CD14-positive monocyte (primary cell): ENCODE results near the gene CDH16. TPM values are rescaled to one million over a fixed set of nuclear protein-coding genes. Genes with fewer than 3 reads are reported as not detected.

ENCODE experiments used
- DNase-seq, 3 donors: peaks; one replicate each; pipeline ENCODE4 v3.0.0-alpha.2; 2011 to 2022
- H2AFZ ChIP-seq: 2 replicates; pipeline ENCODE4 v1.6.0; 2012; ENCODE audit warnings: mild to moderate bottlenecking, low read depth, low read length, inconsistent platforms; ENCODE audit not compliant: insufficient read depth, poor library complexity, severe bottlenecking
- H3K27ac ChIP-seq, 2 donors: 1 replicate in 1 of 2; 2 replicates in 1 of 2; pipeline ENCODE4 v1.5.1; 2012 to 2013; ENCODE audit warnings: low read length in 2 of 2, control low read depth in 1 of 2, inconsistent platforms in 1 of 2, low read depth in 1 of 2, mild to moderate bottlenecking in 1 of 2
- H3K27me3 ChIP-seq, 2 donors: one replicate each; pipeline versions ENCODE4 v1.6.0 to v1.6.1; 2011 to 2013; ENCODE audit warnings: low read length in 2 of 2; ENCODE audit not compliant: control insufficient read depth in 2 of 2, insufficient read depth in 2 of 2
- H3K36me3 ChIP-seq, 2 donors: replicated peaks in 1 of 2; 1 replicate in 1 of 2; 2 replicates in 1 of 2; pipeline versions ENCODE4 v1.5.1 to v1.6.1; 2012 to 2013; ENCODE audit warnings: low read length in 2 of 2, control low read depth in 1 of 2, inconsistent platforms in 1 of 2, mild to moderate bottlenecking in 1 of 2; ENCODE audit not compliant: insufficient read depth in 2 of 2, control insufficient read depth in 1 of 2
- H3K4me1 ChIP-seq, 2 donors: 1 replicate in 1 of 2; 2 replicates in 1 of 2; pipeline versions ENCODE4 v1.5.1 to v1.6.1; 2012 to 2013; ENCODE audit warnings: low read length in 2 of 2, control low read depth in 1 of 2, inconsistent platforms in 1 of 2, mild to moderate bottlenecking in 1 of 2, moderate library complexity in 1 of 2; ENCODE audit not compliant: insufficient read depth in 2 of 2, control insufficient read depth in 1 of 2
- H3K4me2 ChIP-seq: replicated peaks from 2 replicates; pipeline ENCODE3; 2012; ENCODE audit warnings: low read length, moderate library complexity, mild to moderate bottlenecking; ENCODE audit not compliant: poor library complexity, severe bottlenecking; ENCODE audit errors: extremely low read depth
- H3K4me3 ChIP-seq, 3 experiments: fragments of 200-600 bp in 1 of 3; sonication (generic) in 1 of 3; replicated peaks in 1 of 3; 1 replicate in 2 of 3; 2 replicates in 1 of 3; pipeline ENCODE4 v1.5.1; 2011 to 2013; ENCODE audit warnings: low read length in 3 of 3, mild to moderate bottlenecking in 3 of 3, control low read depth in 2 of 3, low read depth in 2 of 3, inconsistent platforms in 1 of 3, moderate library complexity in 1 of 3
- H3K79me2 ChIP-seq: 2 replicates; pipeline ENCODE4 v1.6.0; 2012; ENCODE audit warnings: mild to moderate bottlenecking, control low read depth, inconsistent platforms, low read length, moderate library complexity; ENCODE audit not compliant: insufficient read depth
- H3K9ac ChIP-seq: 2 replicates; pipeline ENCODE4 v1.6.0; 2017; ENCODE audit warnings: low read length, mild to moderate bottlenecking; ENCODE audit not compliant: insufficient read depth, poor library complexity, severe bottlenecking
- H3K9me3 ChIP-seq, 2 donors: replicated peaks in 1 of 2; 1 replicate in 1 of 2; 2 replicates in 1 of 2; pipeline versions ENCODE4 v1.5.1 to v1.6.1; 2012 to 2013; ENCODE audit warnings: low read length in 2 of 2, control low read depth in 1 of 2; ENCODE audit not compliant: control insufficient read depth in 1 of 2, insufficient read depth in 1 of 2
- H4K20me1 ChIP-seq: 2 replicates; pipeline ENCODE4 v1.6.0; 2012; ENCODE audit warnings: mild to moderate bottlenecking, low read length, control low read depth, moderate library complexity; ENCODE audit not compliant: insufficient read depth
- H3K27ac Mint-ChIP-seq, 7 donors: one replicate each; pipeline ENCODE4 v1.8.0; 2020; ENCODE audit warnings: mild to moderate bottlenecking in 7 of 7, mixed read lengths in 7 of 7, moderate library complexity in 6 of 7, inconsistent platforms in 2 of 7
- H3K27me3 Mint-ChIP-seq, 3 donors: one replicate each; pipeline ENCODE4 v1.8.0; 2021 to 2022; ENCODE audit warnings: low read depth in 3 of 3, mild to moderate bottlenecking in 3 of 3, mixed read lengths in 3 of 3, moderate library complexity in 3 of 3, inconsistent platforms in 1 of 3
- H3K36me3 Mint-ChIP-seq, 2 donors: one replicate each; pipeline ENCODE4 v1.8.0; 2020; ENCODE audit warnings: mixed read lengths in 2 of 2, inconsistent platforms in 1 of 2, mild to moderate bottlenecking in 1 of 2
- H3K4me1 Mint-ChIP-seq: one replicate; pipeline ENCODE4 v1.8.0; 2020; ENCODE audit warnings: mild to moderate bottlenecking, mixed read lengths
- H3K4me3 Mint-ChIP-seq, 2 donors: one replicate each; pipeline ENCODE4 v1.8.0; 2020; ENCODE audit warnings: mild to moderate bottlenecking in 2 of 2, mixed read lengths in 2 of 2, moderate library complexity in 1 of 2
- H3K9me3 Mint-ChIP-seq, 7 donors: one replicate each; pipeline ENCODE4 v1.8.0; 2020 to 2022; ENCODE audit warnings: mixed read lengths in 7 of 7, mild to moderate bottlenecking in 6 of 7, moderate library complexity in 6 of 7, inconsistent platforms in 2 of 7
- CTCF ChIP-seq: fragments of 200-600 bp; IDR thresholded peaks from one replicate; pipeline ENCODE4 v1.8.0; 2022; ENCODE audit warnings: antibody characterized with exemption, mild to moderate bottlenecking
- WGBS: methylation state at CpG from one replicate; pipeline ENCODE4 v1.1.5; 2013; ENCODE audit warnings: missing lambda C conversion rate; ENCODE audit not compliant: insufficient coverage; 5-methylcytosine and 5-hydroxymethylcytosine counted together
- intact Hi-C, 2 donors: fragments of 100-400 bp; cut with micrococcal nuclease; formaldehyde crosslinking; loops; one replicate each; pipeline versions ENCODE4 v1.15.0 to v1.15.1; 2023
- polyA plus RNA-seq, 3 donors: library from polyadenylated mRNA; depleted of rRNA in 1 of 3; unstranded in 2 of 3; stranded (reverse) in 1 of 3; fragments of 300-500 nt in 2 of 3; fragments of >200 nt in 1 of 3; fragmentation: Illumina TruSeq in 2 of 3; gene quantifications; 1 replicate in 2 of 3; 2 replicates in 1 of 3; pipeline ENCODE4 v1.2.3, GENCODE V29; 2012 to 2021

CDH16 gene
- polyA plus RNA-seq, 3 donors: not detected

GRCh38 chr16:66944054-66944441 lies 25.4 kb upstream of the CDH16 start:
- H2AFZ ChIP-seq: no peak overlapping the region
- no peak overlapping the region for H3K27ac ChIP-seq
- no peak overlapping the region for H3K4me2 ChIP-seq
- no peak overlapping the region for H3K4me3 ChIP-seq
- H4K20me1 ChIP-seq: peaks cover 35% of the 10 kb centered on the region
- H3K9me3 ChIP-seq: no peaks in the 10 kb centered on the region
- H3K27me3 Mint-ChIP-seq: peaks cover 17 to 22% (median 19%) of the 10 kb centered on the region in 3 donors
- no peak for TF ChIP-seq CTCF
- peaks cover 52 to 54% of the 10 kb centered on the region in 2 donors for H3K36me3 Mint-ChIP-seq
- H3K4me1 Mint-ChIP-seq: peaks cover 21% of the 10 kb centered on the region
- peaks cover 16 to 18% of the 10 kb centered on the region in 2 donors for H3K4me1 ChIP-seq
- H3K9ac ChIP-seq: no peak overlapping the region
- no peaks in the 10 kb centered on the region for H3K79me2 ChIP-seq
- no peak for DNase-seq
- H3K27me3 ChIP-seq: peaks cover 8 to 15% of the 10 kb centered on the region in 2 donors
- no CpG with 5 or more reads among the region's 5 CpGs for WGBS
- peaks cover 0 to 4% (median 0%) of the 10 kb centered on the region in 7 donors for H3K9me3 Mint-ChIP-seq
- H3K27ac Mint-ChIP-seq: peak overlapping the region in 1 of 7 donors; percentile 76
- H3K4me3 Mint-ChIP-seq: no peak overlapping the region
- H3K36me3 ChIP-seq: peaks cover 49 to 51% of the 10 kb centered on the region in 2 donors
- intact Hi-C loops: no loop called here

- H2AFZ ChIP-seq: no peak overlapping the region
- peaks cover 2% of the 10 kb centered on the region for H3K79me2 ChIP-seq
- Mint-ChIP-seq H3K27me3 (peaks cover 12 to 17% (median 14%) of the 10 kb centered on the region in 3 donors), H3K4me3 (no peak overlapping the region), H3K36me3 (peaks cover 55 to 58% of the 10 kb centered on the region in 2 donors), H3K9me3 (peaks cover 0 to 2% (median 0%) of the 10 kb centered on the region in 7 donors), H3K4me1 (peaks cover 16% of the 10 kb centered on the region), H3K27ac (no peak overlapping the region)
- H4K20me1 ChIP-seq: peaks cover 40% of the 10 kb centered on the region
- no peak overlapping the region for H3K4me2 ChIP-seq
- intact Hi-C loops: no loop called here
- H3K27ac ChIP-seq: no peak overlapping the region
- H3K4me3 ChIP-seq: no peak overlapping the region
- DNase-seq: no peak
- peaks cover 3 to 10% of the 10 kb centered on the region in 2 donors for H3K27me3 ChIP-seq
- TF ChIP-seq CTCF: no peak
- WGBS: 98% methylated on average over 14 of the region's 15 CpGs
- H3K36me3 ChIP-seq: peaks cover 54 to 56% of the 10 kb centered on the region in 2 donors
- H3K9ac ChIP-seq: no peak overlapping the region
- peaks cover 11 to 13% of the 10 kb centered on the region in 2 donors for H3K4me1 ChIP-seq
- H3K9me3 ChIP-seq: no peaks in the 10 kb centered on the region
Measured at GRCh38 chr16:66943426-66944053, 24.9 kb upstream of the CDH16 start.
